ENCODE measurements around the gene THOC1.
A peak's percentile ranks its signal among the peaks of the same experiment; 100 is the strongest.
"Not testable (repeated sequence)": the region's sequence is repeated elsewhere in the genome, so short reads cannot be mapped to it uniquely, and the experiment has no call there.

Gene THOC1

DNA sequence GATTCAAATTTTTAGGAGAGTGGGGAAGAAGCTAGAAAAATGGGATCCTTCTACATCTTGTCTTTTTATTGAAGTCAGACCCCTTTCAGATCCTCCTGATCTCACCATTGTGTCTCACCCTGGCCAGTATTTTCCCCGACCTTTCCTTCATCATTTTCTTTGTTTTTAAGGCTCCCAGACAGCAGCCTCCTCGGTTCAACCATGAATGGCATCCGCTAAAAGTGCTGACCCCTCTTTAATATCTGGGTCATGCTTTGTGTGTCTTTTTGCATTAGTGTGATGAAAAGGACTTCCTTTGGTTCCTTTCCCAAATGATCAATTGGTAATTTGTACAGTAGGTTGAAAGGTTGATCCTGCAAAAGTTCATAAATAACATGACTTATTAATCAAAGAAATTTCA is 26.7 kb upstream of the THOC1 start:
- no peak for DNase-seq (ENCODE audit: low spot score)
- TF ChIP-seq, protein P1, sequence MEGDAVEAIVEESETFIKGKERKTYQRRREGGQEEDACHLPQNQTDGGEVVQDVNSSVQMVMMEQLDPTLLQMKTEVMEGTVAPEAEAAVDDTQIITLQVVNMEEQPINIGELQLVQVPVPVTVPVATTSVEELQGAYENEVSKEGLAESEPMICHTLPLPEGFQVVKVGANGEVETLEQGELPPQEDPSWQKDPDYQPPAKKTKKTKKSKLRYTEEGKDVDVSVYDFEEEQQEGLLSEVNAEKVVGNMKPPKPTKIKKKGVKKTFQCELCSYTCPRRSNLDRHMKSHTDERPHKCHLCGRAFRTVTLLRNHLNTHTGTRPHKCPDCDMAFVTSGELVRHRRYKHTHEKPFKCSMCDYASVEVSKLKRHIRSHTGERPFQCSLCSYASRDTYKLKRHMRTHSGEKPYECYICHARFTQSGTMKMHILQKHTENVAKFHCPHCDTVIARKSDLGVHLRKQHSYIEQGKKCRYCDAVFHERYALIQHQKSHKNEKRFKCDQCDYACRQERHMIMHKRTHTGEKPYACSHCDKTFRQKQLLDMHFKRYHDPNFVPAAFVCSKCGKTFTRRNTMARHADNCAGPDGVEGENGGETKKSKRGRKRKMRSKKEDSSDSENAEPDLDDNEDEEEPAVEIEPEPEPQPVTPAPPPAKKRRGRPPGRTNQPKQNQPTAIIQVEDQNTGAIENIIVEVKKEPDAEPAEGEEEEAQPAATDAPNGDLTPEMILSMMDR (IDR thresholded peaks at IDR 0.05; ENCODE audit: extremely low read depth, missing control alignments): no peak

DNA sequence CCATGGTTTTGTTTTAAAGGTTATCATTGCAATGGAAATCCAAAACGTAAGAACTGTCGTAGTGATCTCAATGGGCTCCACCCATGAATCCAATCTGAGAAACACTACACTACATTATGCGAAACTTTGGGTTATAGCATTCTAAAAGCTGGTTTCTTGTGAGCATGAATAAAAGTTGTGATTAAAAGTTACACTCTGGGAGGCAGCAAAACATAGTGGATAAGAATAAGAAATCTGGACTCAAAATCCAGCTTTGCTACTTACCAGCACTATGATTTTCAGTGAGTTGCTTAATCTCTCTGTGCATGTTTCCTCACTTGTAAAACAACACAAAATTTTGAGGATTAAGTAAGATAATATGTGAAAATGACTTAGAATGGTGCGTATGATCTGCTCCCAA is 25.7 kb upstream of the THOC1 start:
- TF ChIP-seq, protein P1 (IDR thresholded peaks at IDR 0.05; ENCODE audit: extremely low read depth, missing control alignments): no peak
- no peak for DNase-seq (ENCODE audit: low spot score)

DNA sequence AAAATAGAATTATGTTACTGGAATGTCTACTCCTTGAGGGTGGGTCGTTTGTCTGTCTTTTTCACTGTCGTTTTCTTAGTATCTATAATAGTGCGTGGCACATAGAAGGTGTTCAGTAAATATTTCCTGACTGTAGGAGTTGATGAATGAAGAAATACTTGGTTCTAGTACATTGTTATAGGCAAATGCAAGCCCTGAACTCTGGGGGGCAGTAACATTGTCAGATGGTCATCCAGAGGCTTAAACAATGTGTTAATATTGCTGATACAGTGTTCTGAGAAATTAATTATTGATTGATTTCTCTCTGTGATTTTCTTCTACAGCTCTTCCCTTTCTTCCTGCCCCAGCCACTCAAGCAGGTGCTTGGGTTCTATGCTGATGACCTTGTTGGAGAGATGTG is 24.4 kb upstream of the THOC1 start:
- no peak for DNase-seq (ENCODE audit: low spot score)
- TF ChIP-seq, protein P1 (IDR thresholded peaks at IDR 0.05; ENCODE audit: extremely low read depth, missing control alignments): no peak

DNA sequence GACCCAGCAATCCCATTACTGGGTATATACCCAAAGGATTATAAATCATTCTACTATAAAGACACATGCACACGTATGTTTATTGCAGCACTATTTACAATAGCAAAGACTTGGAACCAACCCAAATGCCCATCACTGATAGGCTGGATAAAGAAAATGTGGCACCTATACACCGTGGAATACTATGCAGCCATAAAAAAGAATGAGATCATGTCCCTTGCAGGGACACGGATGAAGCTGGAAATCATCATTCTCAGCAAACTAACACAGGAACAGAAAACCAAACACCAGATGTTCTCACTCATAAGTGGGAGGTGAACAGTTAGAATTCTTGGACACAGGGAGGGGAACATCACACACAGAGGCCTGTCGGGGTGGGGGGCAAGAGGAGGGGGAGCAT is 22.1 kb upstream of the THOC1 start:
- not testable (repeated sequence) for DNase-seq (ENCODE audit: low spot score)

DNA sequence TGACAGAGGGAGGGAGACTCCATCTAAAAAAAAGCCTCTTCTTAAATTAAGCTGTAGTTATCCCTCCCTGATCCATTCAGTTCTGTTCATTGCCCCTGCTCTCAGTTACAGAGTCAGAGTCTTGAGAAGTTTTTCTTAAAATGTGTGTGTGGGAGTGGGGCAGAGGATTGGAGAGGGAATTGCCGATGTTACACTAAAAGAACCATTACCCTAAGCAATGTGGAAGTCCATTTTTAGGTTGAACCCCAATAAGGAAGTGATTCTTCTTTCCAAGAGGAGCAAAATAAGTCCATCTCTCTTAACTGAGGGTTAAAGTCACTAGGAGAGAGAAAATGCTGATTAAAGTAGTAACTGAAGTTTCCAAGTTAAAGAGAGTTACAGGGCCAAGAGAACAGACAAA is 21.2 kb upstream of the THOC1 start:
- TF ChIP-seq, protein P1 (IDR thresholded peaks at IDR 0.05; ENCODE audit: extremely low read depth, missing control alignments): no peak
- no peak for DNase-seq (ENCODE audit: low spot score)

DNA sequence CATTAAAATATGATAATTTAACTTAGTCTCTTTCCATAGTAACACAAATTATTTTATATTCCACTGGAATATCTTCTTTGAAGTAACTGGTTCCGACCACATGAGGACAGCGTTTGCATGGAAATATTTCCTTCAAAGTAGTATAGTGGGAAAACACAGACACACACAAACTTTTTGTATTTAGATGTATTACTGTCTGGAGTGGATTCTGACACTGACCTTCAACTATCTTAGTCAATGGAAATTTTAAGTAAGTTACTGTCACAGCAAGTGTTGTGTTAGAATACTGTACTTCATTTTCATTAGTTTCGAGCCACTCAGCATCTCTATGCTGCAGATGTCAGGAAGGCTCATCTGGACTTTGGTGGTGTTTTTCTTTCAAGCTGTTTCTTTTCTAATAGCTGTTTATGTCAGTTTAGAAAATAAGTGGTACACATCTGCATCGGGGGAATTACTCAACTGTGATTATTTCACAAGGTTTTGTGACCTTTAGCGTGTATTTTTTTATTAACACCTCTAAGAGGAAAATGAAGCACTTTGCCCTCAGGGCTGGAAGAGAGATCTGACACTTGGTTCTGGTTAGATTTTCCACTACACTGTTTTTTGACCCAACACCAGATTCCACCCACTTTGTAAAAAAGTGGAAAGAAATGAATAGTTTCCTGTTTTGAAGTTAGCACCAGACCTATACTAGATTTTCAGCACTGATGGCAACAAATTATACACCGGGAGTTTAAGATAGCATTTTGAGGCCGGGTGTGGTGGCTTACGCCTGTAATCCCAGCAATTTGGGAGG is 18.9 kb upstream of the THOC1 start:
- TF ChIP-seq, protein P1 (IDR thresholded peaks at IDR 0.05; ENCODE audit: extremely low read depth, missing control alignments): peak; percentile 9
- DNase-seq (ENCODE audit: low spot score): no peak

DNA sequence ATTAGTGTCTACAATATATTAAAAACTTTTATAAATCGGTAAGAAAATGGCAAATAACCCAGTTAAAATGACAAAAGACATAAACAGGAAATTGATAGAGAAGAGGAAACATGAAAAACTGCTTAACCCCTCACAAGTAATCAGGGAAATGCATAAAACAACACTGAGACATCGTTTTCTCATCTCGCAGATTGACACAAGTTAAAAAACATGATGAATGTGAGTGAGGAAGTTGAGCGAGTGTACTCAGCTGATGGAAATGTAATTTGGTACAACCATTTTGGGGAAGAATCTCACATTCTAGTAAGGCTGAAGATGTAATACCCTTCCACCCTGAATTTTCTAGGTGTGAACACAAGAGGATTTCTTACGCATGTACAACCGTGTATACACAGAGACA is 18.0 kb upstream of the THOC1 start:
- TF ChIP-seq, protein P1 (IDR thresholded peaks at IDR 0.05; ENCODE audit: extremely low read depth, missing control alignments): no peak
- DNase-seq (ENCODE audit: low spot score): no peak

DNA sequence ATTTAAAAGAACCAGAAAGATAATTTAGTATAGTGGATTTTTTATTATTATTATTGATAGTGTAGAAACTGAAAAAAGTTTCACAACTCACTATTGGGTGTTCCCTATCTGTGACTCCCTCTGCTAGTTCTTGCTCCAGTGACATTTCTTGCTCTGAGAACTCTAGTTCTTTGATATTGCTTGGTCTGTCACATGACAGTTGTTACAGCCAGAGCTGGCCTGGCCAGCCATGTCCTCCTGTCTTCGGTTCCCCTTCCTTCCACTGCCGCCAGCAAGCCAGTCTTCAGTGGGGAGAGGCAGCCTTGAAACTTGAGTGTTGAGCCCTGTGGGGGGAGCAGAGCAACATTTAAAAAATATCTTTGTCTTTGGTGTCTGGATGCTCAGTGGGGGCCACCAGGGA is 7.6 kb upstream of the THOC1 start:
- TF ChIP-seq, protein P1 (IDR thresholded peaks at IDR 0.05; ENCODE audit: extremely low read depth, missing control alignments): no peak
- no peak for DNase-seq (ENCODE audit: low spot score)
